Cortex of kidney (tissue), 1 donor: Measurements from ENCODE around the gene FXYD7.
"Not testable (repeated sequence)": the region's sequence is repeated elsewhere in the genome, so short reads cannot be mapped to it uniquely, and the experiment has no call there.

Source experiments
- DNase-seq: peaks from one replicate; lab custom pipeline; 2025; lab: John Stamatoyannopoulos, UW

FXYD7 gene, protein sequence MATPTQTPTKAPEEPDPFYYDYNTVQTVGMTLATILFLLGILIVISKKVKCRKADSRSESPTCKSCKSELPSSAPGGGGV

DNA sequence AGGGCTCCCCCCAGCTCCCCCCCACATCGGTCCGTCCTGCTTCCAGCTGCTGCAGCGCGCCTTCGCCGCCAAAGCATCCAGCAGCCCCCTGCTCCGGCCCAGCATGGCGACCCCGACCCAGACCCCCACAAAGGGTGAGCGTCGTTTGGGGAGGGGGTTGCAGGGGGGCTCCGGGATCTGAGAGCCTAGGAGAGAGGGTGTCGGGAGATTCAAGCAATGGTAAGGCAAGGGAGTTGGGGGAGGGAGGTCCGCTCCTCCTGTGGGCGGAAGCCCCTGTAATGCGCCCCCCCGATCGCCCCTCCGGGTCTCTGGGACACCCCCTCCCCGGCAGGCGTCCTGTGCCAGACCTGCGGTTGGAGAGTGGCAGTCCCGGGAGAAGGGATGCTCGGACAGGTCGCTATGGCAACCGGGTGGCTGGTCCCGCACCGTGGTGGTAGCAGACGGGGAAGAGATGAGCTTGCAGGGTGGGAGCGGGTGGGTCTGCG lies at the start of gene FXYD7:
FXYD7 (plus strand) TSS at position 25 of the 485 bp plus-strand sequence; CDS start at position 104, 79 bp downstream.
- DNase-seq, result no peak

DNA sequence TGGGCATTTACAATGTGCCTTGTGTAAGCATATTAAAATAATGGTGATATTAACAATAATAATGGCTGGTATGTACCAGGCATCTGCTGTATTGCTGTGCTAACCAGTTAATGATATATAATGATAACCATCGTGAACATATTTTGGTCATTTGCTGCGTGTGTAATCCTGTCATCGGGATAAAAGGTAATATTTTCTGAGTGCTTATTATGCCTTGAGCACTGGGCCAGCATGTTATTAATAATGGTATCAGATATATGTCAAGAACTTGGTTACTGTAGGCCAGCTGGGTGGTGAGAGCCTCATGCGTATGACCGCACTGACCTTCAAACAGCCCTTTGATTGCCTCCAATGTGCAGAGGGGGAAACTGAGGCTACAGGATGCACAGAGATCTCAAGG lies 49.6 kb upstream of the FXYD7 start:
- DNase-seq, result no peak

DNA sequence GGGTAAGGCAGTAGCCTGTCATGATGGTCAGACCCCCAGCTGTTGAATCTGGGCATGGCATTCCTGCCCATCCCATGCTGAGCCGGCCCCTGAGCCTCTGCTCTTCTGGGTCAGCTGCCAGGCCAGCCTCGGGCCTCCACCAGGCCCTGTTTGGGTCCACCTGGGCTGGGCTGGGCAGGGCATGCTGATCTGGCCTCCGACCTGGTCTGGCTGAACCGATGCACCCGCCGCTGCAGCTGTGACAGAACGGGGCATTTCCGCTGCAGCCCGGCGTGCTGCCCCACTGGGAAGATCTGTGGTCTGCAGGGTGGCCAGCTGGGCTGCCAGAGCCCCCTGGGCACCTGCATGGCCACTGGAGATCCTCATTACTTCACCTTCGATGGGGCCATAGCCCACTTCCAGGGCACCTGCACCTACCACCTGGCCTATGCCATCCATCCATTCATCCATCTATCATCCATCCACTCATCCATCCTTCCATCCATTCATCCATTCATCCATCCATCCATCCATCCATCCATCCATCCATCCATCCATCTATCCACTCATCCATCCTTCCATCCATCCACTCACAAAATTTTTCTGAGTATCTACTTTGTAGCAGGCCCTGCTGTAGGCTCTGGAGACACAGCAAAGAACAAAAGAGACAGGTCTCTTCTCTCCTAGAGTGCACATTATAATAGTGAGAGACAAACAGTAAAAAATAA lies 49.0 kb upstream of the FXYD7 start:
- DNase-seq, result no peak

DNA sequence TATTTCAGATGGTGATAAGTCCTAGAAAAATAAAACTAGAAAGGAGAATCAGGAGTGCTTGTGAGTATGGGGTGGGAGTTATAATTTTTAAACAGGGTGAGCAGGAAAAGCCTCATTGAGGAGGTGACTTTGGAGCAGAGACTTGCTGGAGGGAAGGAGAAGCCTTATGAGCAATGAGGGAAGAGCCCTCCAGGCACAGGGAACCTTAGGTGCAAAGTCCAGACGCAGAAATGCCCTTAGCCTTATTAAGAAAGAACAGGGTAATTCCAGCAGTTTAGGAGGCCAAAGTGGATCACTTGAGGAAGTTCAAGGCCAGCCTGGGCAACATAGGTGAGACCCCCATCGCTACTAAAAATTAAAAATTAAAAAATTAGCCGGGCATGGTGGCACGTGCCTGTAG lies 48.4 kb upstream of the FXYD7 start:
- no peak for DNase-seq

DNA sequence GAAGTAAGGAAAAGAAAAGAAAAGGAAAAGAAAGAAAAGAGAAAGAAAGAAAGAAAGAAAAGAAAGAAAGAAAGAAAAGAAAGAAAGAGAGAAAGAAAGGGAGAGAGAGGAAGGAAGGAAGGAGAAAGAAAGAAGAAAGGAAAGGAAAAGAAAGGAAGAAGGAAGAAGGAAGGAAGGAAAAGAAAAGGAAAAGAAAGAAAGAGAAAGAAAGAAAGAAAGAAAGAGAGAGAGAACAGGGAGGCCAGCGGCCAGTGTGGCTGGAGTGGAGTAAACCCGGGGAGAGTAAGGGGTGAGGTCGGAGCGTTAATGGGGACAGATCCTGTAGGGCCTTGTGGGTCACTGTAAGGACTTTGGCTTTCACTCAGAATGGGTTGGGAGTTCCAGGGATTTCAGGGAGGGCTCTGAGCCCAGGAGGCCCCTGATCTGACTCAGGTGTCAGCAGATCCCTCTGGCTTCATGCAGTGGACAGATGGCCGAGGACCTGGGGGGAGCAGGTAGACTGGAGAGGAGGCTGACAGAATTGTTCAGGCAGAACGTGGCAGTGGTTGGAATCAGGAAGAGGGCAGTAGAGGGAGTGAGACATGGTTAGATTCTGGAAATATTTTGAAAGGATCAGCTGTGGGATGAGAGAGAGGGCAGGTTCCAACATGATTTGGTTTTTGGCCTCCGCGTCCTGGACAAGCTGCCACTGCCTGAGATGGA lies 47.2 kb upstream of the FXYD7 start:
- DNase-seq, result no peak

DNA sequence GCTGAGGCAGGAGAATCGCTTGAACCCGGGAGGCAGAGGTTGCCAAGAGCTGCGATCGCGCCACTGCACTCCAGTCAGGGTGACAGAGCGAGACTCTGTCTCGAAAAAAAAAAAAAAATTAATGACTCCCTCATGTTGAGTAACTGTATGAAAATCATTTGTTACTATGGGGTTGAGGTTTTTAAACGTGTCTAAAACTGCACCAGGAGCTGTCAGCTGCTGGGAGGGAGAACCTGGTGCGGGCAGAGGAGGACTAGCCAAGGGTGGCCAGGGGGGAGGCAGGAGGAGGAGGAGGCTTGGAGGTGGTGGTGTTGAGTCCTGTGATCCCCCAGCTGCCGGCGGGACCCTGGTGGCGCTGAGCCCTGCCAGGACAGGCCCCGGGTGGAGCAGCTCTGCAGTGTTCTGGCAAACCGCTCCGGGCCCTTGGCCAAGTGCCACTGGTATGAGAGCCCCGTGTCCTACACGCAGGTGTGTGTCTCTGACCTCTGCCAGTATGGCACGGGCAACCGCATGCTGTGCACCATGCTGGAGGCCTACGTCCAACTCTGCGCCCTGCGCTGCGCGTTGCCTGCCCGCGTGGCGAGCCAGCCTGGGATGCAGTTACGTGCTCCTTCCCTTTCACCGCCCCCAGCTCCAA lies 44.5 kb upstream of the FXYD7 start:
- no peak for DNase-seq

DNA sequence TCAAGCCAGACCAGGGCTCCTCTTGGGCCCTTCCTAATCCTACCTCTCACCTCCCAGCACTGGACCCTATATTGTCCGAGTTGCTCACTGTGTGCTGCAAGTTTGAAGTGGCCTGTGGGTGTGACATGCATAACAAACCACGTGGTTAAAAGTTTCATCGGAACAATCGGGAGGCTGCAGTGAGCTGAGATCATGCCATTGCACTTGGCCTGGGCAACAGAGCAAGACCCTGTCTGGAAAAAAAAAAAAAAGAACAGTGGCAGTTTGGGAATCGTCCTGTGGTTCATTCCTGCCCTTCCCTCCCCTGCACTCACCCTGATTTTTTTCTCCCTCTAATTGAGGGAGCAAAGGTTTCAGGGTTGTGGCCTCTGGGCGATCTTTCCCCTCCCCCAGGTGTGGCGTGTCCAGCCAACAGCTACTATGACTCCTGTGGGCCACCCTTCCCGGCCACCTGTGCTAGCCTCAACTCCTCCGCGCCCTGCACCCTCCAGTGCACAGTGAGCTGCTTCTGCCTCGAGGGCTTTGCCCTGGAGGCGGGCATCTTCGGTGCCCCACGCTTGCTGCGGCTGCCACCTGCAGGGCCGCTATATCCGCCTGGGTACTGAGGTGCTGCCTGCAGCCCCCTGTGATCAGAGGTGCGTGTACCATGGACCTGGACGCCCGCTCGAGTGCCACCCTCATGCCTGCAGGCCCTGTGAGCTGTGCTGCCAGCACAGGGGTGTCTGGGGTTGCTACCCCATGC lies 43.7 kb upstream of the FXYD7 start:
- DNase-seq, result no peak

DNA sequence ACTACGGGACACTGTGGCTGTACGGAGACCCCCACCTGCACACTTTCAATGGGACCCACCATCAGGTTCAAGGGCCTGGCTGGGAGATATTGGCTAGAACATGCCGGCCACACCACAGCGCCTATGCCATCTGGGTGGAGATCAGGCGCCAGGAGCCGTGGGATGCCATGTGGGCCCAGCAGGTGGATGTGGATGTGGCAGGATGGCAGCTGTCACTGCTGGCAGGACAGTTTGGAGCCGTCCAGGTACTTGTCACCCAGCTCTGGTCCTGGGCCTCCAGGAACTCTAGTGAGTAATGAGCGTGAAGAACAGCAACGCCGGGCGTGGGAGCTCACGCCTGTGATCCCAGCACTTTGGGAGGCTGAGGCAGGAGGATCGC lies 43.2 kb upstream of the FXYD7 start:
- DNase-seq, result no peak

DNA sequence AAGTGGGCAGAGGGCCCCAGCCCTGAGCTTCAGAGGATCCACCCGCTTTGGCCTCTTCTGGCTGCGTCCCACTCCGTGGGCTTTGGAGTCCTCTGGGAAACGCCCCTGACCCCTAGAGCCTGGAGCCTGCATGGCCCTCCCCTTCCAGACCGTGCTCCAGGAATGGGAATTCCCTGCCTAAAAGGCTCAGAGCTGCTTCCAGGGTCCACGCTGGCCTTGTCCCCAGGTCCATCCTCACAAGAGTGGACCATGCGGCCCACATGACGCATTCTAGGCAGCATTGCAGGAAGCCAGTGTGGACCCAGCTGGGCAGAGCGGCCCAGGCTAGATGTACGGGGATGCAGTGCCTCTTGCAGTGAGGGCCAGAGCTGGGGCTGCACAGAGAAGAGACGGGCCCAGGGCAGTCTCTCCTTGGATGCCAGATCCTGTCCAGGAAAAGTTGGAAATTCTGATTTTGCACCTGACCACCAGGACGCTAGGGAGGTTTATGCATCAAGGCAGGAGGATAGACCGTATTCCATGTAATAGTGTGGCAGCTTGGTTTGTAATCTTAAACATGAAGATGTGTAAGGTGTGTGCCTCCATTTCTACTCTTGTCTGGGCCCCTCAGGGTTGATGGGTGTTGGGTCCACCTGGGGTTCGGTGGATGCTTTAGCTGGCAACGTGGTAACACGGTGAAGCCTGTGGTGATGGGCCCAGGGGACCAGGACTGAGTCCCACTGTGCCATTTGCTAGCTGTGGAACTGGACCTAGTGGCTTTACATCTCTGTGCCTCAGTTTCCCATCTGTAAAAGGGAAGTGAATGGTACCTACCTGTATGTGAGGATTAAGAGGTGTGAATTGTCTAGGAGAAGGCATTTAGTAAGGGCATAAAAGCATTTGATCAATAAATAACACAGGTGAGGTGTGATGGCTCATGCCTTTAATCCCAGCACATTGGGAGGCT lies 42.2 kb upstream of the FXYD7 start:
- DNase-seq, result no peak

DNA sequence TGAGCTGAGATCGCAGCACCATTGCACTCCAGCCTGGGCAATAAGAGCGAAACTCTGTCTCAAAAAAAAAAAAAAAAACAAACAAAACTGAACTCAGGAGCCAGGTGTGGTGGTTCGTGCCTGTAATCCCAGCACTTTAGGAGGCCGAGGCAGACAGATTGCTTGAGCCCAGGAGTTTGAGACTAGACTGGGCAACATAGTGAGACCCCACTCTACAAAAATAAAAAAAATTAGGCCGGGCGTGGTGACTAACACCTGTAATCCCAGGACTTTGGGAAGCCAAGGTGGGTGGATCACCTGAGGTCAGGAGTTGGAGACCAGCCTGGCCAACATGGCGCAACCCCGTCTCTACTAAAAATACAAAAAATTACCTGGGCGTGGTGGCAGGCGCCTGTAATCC lies 41.1 kb upstream of the FXYD7 start:
- DNase-seq, result not testable (repeated sequence)

DNA sequence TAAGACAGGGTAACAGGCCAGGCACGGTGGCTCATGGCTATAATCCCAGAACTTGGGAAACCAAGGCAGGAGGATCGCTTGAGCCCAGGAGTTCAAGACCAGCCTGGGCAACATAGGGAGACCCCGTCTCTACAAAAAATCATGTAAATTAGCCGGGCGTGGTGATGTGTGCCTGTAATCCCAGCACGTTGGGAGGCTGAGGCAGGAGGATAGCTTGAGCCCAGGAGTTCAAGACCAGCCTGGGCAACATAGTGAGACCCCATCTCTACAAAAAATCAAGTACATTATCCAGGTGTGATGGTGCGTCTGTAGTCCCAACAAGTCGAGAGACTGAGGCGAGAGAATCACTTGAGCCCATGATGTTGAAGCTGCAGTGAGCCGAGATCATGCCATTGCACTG lies 39.4 kb upstream of the FXYD7 start:
- not testable (repeated sequence) for DNase-seq

DNA sequence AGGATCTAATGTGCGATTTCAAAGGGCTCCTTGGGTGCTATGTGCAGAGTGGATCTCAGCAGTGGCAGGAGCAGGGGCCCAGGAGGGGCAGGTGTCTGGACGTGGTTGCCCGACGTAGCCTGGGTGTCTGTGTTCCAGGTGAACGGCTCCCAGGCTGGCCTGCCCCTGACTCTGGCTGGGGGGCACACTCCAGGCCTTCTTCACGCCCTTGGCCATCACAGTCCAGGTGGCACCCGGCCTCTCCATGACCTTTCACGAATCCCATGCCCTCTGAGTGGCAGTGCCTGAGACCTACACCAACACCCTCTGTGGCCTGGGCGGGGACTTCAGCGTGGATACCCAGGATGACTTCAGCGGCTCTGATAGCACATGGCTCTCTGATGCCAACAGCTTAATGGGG lies 38.7 kb upstream of the FXYD7 start:
- no peak for DNase-seq

DNA sequence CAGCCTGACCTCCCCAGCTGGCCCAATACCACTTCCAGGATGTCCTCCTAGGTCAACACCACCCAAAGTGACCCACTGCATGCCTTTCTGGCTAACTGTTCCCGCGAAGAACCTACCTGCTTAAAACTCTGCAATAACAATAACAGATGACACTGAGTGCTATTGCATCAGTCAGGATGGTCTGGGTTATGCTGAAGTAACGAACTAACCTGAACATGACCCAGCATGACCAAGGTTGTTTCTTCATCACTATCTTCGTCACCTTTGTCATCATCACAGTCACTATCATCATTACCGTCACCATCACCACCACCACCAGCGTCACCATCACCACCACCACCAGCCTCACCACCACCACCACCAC lies 38.0 kb upstream of the FXYD7 start:
- DNase-seq, result no peak

DNA sequence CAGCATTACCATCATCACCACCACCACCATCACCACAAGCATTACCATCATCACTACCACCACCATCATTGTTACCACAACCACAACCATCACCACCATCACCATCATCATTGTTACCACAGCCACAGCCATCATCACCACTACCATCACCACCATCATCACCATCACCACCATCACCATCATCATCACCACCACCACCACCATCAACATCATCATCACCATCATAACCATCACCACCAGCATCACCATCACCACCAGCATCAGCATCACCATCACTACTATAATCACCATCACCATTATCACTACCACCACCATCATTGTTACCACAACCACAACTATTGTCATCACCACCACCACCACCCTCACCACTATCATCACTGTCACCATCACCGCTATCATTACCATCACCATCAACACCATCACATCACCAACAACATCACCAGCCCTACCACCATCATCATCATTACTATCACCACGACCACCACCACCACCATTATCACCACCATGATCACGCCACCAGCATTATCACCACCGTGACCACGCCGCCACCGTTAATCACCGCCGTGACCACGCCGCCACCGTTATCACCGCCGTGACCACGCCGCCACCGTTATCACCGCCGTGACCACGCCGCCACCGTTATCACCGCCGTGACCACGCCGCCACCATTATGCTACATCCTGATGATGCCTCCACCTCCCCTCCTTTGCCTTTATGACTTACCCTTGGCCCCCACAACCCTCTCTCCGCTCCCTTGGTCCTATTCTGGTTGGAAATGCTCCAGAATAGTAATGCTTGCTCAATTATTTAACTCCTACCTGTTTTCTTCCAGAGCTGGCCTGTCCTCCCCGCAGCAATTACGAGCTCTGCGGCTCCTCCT lies 37.4 kb upstream of the FXYD7 start:
- DNase-seq, result no peak

DNA sequence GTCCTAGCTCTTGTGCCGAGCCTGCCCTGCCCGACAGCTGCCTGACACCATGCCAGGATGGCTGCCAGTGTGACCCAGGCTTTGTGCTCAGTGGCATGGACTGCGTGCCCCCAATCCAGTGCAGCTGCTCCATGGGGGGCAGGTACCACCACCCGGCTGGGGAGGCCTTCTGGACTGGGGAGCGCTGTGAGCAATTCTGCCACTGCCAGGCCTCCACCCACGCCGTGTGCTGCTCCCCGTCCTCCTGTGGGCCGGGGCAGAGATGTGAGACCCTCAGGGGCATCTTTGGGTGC lies 36.8 kb upstream of the FXYD7 start:
- DNase-seq, result no peak

DNA sequence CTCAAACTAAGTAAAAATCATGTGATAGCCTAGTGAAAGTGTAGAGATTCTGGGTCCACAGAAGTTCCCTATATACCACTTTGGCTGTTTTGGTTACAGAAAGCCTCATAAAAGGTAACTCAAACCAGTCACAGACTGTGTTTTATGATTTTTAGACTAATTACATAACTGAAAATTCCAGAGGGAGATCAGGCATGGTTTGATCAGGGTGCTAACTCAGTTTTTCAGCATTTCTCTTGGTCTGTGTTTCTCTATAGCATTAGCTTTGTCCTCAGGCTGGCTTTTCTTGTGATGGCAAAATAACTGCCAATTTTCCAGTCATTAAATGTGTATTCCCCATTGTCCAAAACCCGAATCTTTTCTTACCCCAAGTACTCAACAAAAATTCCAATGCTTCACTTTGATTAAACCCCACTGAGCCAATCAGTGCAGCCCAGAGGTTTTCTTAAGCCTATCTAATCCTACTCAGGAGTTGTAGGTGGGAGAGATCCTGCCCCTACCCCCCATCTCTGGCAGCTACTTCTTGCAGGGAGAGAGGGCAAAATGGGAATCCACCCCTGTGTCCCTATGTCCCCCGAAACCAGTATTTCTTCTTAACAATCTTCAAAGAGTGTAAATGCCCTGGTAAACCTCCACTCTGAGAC lies 36.0 kb upstream of the FXYD7 start:
- no peak for DNase-seq

DNA sequence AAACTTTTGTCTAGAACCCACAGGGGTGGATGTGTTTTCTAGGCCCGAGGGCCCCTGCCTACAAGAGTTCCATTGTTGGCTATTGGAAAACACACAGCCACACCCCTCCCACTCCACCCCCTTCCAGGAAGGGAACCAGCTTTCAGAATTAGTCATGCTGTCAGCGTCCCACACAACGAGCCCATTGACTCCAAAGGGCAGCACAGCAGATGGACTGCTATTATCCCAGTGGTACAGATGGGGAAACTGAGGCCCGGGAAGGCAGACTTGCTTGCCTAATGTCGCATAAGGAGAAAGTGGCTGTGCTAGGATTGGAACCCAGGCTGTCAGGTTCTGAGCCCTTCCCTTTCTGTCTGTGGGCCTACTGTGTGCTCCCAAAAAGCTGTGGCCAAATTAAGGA lies 35.5 kb upstream of the FXYD7 start:
- no peak for DNase-seq

DNA sequence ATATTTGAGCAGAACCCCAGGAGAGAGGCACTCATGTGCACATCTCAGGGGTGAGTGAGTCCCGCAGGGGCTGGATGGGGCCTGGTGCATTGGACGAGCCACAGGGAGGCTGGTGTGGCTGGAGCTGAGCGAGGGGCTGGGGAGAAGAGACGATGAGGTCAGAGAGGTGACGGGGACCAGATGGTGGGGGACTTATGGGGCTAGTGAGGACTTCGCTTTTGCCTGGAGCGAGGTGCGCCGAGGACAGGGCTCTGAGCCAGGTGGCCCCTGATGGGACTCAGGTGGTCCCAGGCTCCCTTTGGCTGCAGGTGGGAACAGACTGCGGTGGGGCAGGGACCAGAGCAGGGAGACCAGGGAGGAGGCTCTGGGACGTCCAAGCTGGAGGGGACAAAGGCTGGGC lies 34.3 kb upstream of the FXYD7 start:
- DNase-seq, result no peak

DNA sequence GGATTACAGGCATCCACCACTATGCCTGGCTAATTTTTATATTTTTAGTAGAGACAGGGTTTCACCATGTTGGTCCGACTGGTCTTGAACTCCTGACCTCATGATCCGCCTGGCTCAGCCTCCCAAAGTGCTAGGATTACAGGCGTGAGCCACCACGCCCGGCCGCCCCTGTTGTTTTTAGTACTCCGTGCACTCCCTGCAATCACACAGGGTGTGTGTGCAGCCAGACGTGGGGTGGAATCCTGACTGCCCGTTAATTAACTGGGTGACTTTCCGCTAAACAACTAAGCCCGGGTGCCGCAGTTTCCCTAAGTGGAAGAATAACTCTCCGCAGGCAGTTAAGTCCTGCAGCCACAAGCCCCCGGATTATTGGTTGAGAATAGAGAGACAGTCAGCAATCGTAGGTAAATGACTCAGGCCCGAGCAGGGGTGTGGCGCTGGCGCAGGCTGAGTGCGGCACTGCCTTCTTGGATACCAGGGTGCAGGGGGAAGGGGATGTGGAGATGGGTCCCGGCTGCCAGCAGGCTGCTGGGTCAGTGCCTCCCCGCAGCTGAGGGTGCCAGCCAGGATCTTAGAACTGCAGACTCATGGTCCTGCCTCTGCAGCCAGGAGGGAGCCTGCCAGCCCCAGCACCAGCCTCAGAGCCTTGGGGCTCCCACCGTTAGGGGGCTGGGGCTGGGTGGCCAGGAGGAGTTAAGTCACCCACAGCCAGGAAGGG lies 33.5 kb upstream of the FXYD7 start:
- DNase-seq, result no peak
